Stimulated activated CD4-positive, alpha-beta T cell treated with anti-CD3 and anti-CD28 coated beads, Interleukin-2, amount 100 ng/mL, for 4 hours (primary cell): ENCODE results near the gene GJD4.

Experiments used
- DNase-seq: peaks from one replicate; pipeline ENCODE4 v3.0.0-alpha.2; 2020; ENCODE audit warnings: low read depth

Gene GJD4

GRCh38 chr10:35605191-35605590 is at the start of gene GJD4:
Gene GJD4 (plus strand): TSS chr10:35605341. CDS start chr10:35605568, 227 bp downstream.
- no peak for DNase-seq

- DNase-seq, result no peak
Measured at GRCh38 chr10:35555962-35556930, 48.9 kb upstream of the GJD4 start.

- no peak for DNase-seq
Measured at GRCh38 chr10:35558276-35558675, 46.9 kb upstream of the GJD4 start.

GRCh38 chr10:35559416-35559815 is 45.7 kb upstream of the GJD4 start:
- no peak for DNase-seq

GRCh38 chr10:35561715-35562114 is 43.4 kb upstream of the GJD4 start:
- DNase-seq, result no peak

GRCh38 chr10:35562427-35562826 is 42.7 kb upstream of the GJD4 start:
- no peak for DNase-seq

- DNase-seq, result peak; percentile 8
Measured at GRCh38 chr10:35563261-35563891, 41.8 kb upstream of the GJD4 start.

GRCh38 chr10:35564341-35564968 is 40.7 kb upstream of the GJD4 start:
- no peak for DNase-seq

GRCh38 chr10:35565602-35566081 is 39.5 kb upstream of the GJD4 start:
- no peak for DNase-seq

GRCh38 chr10:35567951-35568350 is 37.2 kb upstream of the GJD4 start:
- no peak for DNase-seq

GRCh38 chr10:35568483-35569015 is 36.6 kb upstream of the GJD4 start:
- no peak for DNase-seq

GRCh38 chr10:35569111-35569707 is 35.9 kb upstream of the GJD4 start:
- no peak for DNase-seq

- DNase-seq, result no peak
Measured at GRCh38 chr10:35569836-35570235, 35.3 kb upstream of the GJD4 start.

- DNase-seq, result no peak
Measured at GRCh38 chr10:35570397-35570796, 34.7 kb upstream of the GJD4 start.

- no peak for DNase-seq
Measured at GRCh38 chr10:35572583-35572982, 32.6 kb upstream of the GJD4 start.

GRCh38 chr10:35573796-35574195 is 31.3 kb upstream of the GJD4 start:
- DNase-seq, result no peak

GRCh38 chr10:35574924-35575352 is 30.2 kb upstream of the GJD4 start:
- DNase-seq, result no peak

- no peak for DNase-seq
Measured at GRCh38 chr10:35575640-35576039, 29.5 kb upstream of the GJD4 start.

GRCh38 chr10:35576730-35577129 is 28.4 kb upstream of the GJD4 start:
- no peak for DNase-seq

GRCh38 chr10:35577926-35578617 is 27.1 kb upstream of the GJD4 start:
- DNase-seq, result no peak

- DNase-seq, result no peak
Measured at GRCh38 chr10:35578618-35578956, 26.6 kb upstream of the GJD4 start.
